GM23338 (cell line): ENCODE results near the gene POSTN. TPM values are rescaled to one million over a fixed set of nuclear protein-coding genes. Genes with fewer than 3 reads are reported as not detected.
"Not testable (repeated sequence)": the region's sequence is repeated elsewhere in the genome, so short reads cannot be mapped to it uniquely, and the experiment has no call there.

ENCODE experiments used
- ATAC-seq: fragments of 200-7000 bp; cut with Tn5 transposase; 3 replicates; pipeline ENCODE4 v1.9.1; 2020
- DNase-seq: peaks from one replicate; pipeline ENCODE4 v3.0.0-alpha.2; 2015; ENCODE audit warnings: low spot score
- H2AFZ ChIP-seq: fragments of 200-600 bp; sonication (generic); 2 replicates; pipeline ENCODE4 v1.8.0; 2016; ENCODE audit warnings: antibody characterized with exemption, mild to moderate bottlenecking, moderate library complexity
- H3F3A ChIP-seq: fragments of 200-600 bp; sonication (generic); replicated peaks from 2 replicates; pipeline ENCODE4 v1.8.0; 2017; ENCODE audit warnings: antibody characterized with exemption, mixed run types, low read depth
- H3K27ac ChIP-seq: fragments of 200-600 bp; sonication (generic); 2 replicates; pipeline ENCODE4 v1.6.1; 2016; ENCODE audit warnings: low read depth
- H3K27me3 ChIP-seq: fragments of 200-600 bp; sonication (generic); 2 replicates; pipeline ENCODE4 v1.8.0; 2016; ENCODE audit warnings: mild to moderate bottlenecking, mixed run types, moderate library complexity; ENCODE audit not compliant: insufficient read depth
- H3K36me3 ChIP-seq: fragments of 200-600 bp; sonication (generic); 2 replicates; pipeline ENCODE4 v1.8.0; 2016; ENCODE audit warnings: mild to moderate bottlenecking; ENCODE audit not compliant: insufficient read depth
- H3K4me1 ChIP-seq: fragments of 200-600 bp; sonication (generic); 2 replicates; pipeline ENCODE4 v1.8.0; 2016; ENCODE audit warnings: mild to moderate bottlenecking, moderate library complexity; ENCODE audit not compliant: insufficient read depth
- H3K4me2 ChIP-seq: fragments of 200-600 bp; sonication (generic); 2 replicates; pipeline ENCODE4 v1.7.1; 2017; ENCODE audit warnings: mixed run types
- H3K4me3 ChIP-seq: fragments of 200-600 bp; sonication (generic); 2 replicates; pipeline ENCODE4 v1.6.1; 2016; ENCODE audit warnings: mixed run types
- H3K79me2 ChIP-seq: fragments of 200-600 bp; sonication (generic); replicated peaks from 2 replicates; pipeline ENCODE4 v1.8.0; 2017; ENCODE audit warnings: mild to moderate bottlenecking; ENCODE audit not compliant: insufficient read depth
- H3K9me2 ChIP-seq: fragments of 200-600 bp; sonication (generic); 2 replicates; pipeline ENCODE4 v1.8.0; 2017; ENCODE audit not compliant: insufficient read depth
- H4K20me1 ChIP-seq: fragments of 200-600 bp; sonication (generic); replicated peaks from 2 replicates; pipeline ENCODE4 v1.8.0; 2017; ENCODE audit warnings: mild to moderate bottlenecking; ENCODE audit not compliant: insufficient read depth
- H3K27ac Mint-ChIP-seq: 2 replicates; pipeline ENCODE4 v1.8.0; 2020; ENCODE audit warnings: inconsistent platforms, mild to moderate bottlenecking, moderate library complexity, mixed read lengths
- H3K27me3 Mint-ChIP-seq: 3 replicates; pipeline ENCODE4 v1.8.0; 2022; ENCODE audit warnings: low read depth, mild to moderate bottlenecking, moderate library complexity, mixed read lengths, inconsistent platforms; ENCODE audit not compliant: insufficient read depth, poor library complexity
- H3K36me3 Mint-ChIP-seq: 3 replicates; pipeline ENCODE4 v1.8.0; 2021; ENCODE audit warnings: low read depth, mild to moderate bottlenecking, inconsistent platforms, moderate library complexity, mixed read lengths
- H3K4me1 Mint-ChIP-seq: 3 replicates; pipeline ENCODE4 v1.8.0; 2020; ENCODE audit warnings: mild to moderate bottlenecking, inconsistent platforms, mixed read lengths
- H3K4me3 Mint-ChIP-seq: 3 replicates; pipeline ENCODE4 v1.8.0; 2021; ENCODE audit warnings: moderate library complexity, mild to moderate bottlenecking, inconsistent platforms, mixed read lengths
- H3K9me3 Mint-ChIP-seq: 3 replicates; pipeline ENCODE4 v1.8.0; 2020; ENCODE audit warnings: moderate library complexity, mild to moderate bottlenecking, inconsistent platforms, mixed read lengths
- EZH2 ChIP-seq: fragments of 200-600 bp; sonication (generic); IDR thresholded peaks from one replicate; pipeline ENCODE4 v1.8.0; 2017; ENCODE audit warnings: antibody characterized with exemption, mild to moderate bottlenecking, low read depth; ENCODE audit not compliant: unreplicated experiment
- JUNB ChIP-seq: IDR thresholded peaks from one replicate; pipeline ENCODE4 v1.6.1; 2016; ENCODE audit warnings: antibody characterized with exemption; ENCODE audit not compliant: unreplicated experiment
- STAT1 ChIP-seq: IDR thresholded peaks from one replicate; pipeline ENCODE4 v1.6.1; 2016; ENCODE audit warnings: antibody characterized with exemption; ENCODE audit not compliant: unreplicated experiment
- ZNF114 ChIP-seq: fragments of 250-450 bp; sonication (Bioruptor Pico); IDR thresholded peaks from 2 replicates; pipeline ENCODE4 v1.5.0; 2020; ENCODE audit warnings: mild to moderate bottlenecking, moderate library complexity
- ZNF331 ChIP-seq: fragments of 250-450 bp; sonication (Bioruptor Pico); IDR thresholded peaks from 2 replicates; pipeline ENCODE4 v1.5.0; 2020; ENCODE audit warnings: low read depth, mild to moderate bottlenecking, moderate library complexity
- polyA plus RNA-seq: library from polyadenylated mRNA; unstranded; fragments of >200 nt; fragmentation: Nextera tagmentation; extraction: Ambion mirVana; gene quantifications from 2 replicates; pipeline ENCODE4 v1.2.1, GENCODE V29; 2016
- total RNA-seq: library from RNA; depleted of rRNA; stranded (reverse); fragments of >200 nt; shearing (Covaris generic); gene quantifications from 2 replicates; pipeline ENCODE4 v1.2.3, GENCODE V29; 2014
- TF ChIP-seq, protein P1 (sequence below): fragments of 250-450 bp; sonication (Bioruptor Pico); IDR thresholded peaks from 2 replicates; pipeline ENCODE4 v1.5.0; 2020; ENCODE audit warnings: mild to moderate bottlenecking, moderate library complexity
- TF ChIP-seq, protein P2 (sequence below): IDR thresholded peaks from 2 replicates; pipeline ENCODE4 v1.6.1; 2016; ENCODE audit warnings: antibody characterized with exemption
- TF ChIP-seq, protein P3 (sequence below): IDR thresholded peaks from one replicate; pipeline ENCODE4 v1.6.1; 2018; ENCODE audit warnings: antibody characterized with exemption; ENCODE audit not compliant: unreplicated experiment

The POSTN gene
- total and polyA plus RNA-seq, 2 experiments from 2014 or later, result 0.21 to 0.31 TPM

DNA sequence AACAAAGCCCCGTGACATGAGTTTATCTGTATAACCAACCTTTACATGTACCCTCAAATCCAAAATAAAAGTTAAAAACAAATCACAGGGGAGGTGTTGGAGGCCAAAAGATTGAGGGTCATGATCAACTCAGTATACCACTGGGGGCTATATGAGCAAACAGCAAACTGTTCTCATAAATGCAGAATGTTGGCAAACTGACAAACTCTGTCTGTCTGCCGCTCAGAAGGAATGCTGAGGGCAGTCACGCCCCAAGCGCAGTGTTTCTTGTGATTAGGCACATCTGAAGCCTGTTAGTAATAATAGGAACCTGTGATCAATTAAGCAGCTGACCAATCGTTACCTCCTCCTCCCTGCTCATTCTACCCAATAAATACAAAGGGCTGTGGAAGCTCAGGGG lies 39.8 kb downstream of the POSTN start:
- DNase-seq, ATAC-seq, H3K27me3 Mint-ChIP-seq, H2AFZ ChIP-seq, H3K4me1 ChIP-seq, H3K36me3 ChIP-seq, H3K27ac Mint-ChIP-seq, H3K27ac ChIP-seq, H3K36me3 Mint-ChIP-seq, H3K4me2 ChIP-seq, H3K79me2 ChIP-seq, H4K20me1 ChIP-seq, H3F3A ChIP-seq, H3K4me1 Mint-ChIP-seq, H3K27me3 ChIP-seq, H3K9me2 ChIP-seq, H3K4me3 ChIP-seq, H3K4me3 Mint-ChIP-seq: not testable (repeated sequence)
- peaks cover 10% of the 10 kb centered on the region; the same call in 2 of the 3 replicates for H3K9me3 Mint-ChIP-seq

DNA sequence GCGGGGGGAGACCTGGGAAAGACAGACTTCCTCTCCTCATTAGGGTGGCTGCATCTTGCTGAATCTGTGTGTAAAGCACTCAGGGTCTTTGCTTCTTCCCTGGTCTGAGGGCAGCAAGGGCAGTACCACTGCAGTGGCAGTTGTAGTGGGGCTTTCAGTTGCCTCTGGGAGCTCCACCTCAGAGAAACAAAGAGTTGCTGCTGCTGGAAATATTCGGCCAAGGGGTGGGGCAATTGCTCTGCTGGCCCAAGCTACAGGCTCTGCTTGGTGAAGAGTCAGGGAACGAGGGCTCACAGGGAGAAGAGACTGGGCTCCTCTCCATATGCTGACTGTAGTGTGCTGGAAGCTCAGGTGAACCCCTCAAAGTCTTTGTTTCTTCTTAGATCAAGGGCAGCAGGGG lies 52.5 kb downstream of the POSTN start:
- Histone ChIP-seq H3K4me2 (no peak overlapping the region), H3K27ac (no peak overlapping the region), H3K79me2 (no peaks in the 10 kb centered on the region), H3F3A (no peaks in the 10 kb centered on the region), H4K20me1 (no peaks in the 10 kb centered on the region), H2AFZ (0 out of 2 replicates have a peak overlapping the region, but pooled peaks have one; percentile 80), H3K9me2 (peaks cover 7% of the 10 kb centered on the region; the same call in 1 of the 2 replicates), H3K4me1 (no peaks in the 10 kb centered on the region), H3K4me3 (no peak overlapping the region), H3K27me3 (no peaks in the 10 kb centered on the region), H3K36me3 (no peaks in the 10 kb centered on the region)
- H3K9me3 Mint-ChIP-seq, result peaks cover 22% of the 10 kb centered on the region
- no peak overlapping the region for H3K4me3 Mint-ChIP-seq
- peaks cover 2% of the 10 kb centered on the region for H3K27me3 Mint-ChIP-seq
- peaks cover 5% of the 10 kb centered on the region; the same call in 1 of the 3 replicates for H3K4me1 Mint-ChIP-seq
- H3K27ac Mint-ChIP-seq, result no peak overlapping the region
- no peak for TF ChIP-seq ZNF114 (CRISPR knock-in tag)
- no peak for TF ChIP-seq ZNF331 (CRISPR knock-in tag)
- TF ChIP-seq, protein P1, sequence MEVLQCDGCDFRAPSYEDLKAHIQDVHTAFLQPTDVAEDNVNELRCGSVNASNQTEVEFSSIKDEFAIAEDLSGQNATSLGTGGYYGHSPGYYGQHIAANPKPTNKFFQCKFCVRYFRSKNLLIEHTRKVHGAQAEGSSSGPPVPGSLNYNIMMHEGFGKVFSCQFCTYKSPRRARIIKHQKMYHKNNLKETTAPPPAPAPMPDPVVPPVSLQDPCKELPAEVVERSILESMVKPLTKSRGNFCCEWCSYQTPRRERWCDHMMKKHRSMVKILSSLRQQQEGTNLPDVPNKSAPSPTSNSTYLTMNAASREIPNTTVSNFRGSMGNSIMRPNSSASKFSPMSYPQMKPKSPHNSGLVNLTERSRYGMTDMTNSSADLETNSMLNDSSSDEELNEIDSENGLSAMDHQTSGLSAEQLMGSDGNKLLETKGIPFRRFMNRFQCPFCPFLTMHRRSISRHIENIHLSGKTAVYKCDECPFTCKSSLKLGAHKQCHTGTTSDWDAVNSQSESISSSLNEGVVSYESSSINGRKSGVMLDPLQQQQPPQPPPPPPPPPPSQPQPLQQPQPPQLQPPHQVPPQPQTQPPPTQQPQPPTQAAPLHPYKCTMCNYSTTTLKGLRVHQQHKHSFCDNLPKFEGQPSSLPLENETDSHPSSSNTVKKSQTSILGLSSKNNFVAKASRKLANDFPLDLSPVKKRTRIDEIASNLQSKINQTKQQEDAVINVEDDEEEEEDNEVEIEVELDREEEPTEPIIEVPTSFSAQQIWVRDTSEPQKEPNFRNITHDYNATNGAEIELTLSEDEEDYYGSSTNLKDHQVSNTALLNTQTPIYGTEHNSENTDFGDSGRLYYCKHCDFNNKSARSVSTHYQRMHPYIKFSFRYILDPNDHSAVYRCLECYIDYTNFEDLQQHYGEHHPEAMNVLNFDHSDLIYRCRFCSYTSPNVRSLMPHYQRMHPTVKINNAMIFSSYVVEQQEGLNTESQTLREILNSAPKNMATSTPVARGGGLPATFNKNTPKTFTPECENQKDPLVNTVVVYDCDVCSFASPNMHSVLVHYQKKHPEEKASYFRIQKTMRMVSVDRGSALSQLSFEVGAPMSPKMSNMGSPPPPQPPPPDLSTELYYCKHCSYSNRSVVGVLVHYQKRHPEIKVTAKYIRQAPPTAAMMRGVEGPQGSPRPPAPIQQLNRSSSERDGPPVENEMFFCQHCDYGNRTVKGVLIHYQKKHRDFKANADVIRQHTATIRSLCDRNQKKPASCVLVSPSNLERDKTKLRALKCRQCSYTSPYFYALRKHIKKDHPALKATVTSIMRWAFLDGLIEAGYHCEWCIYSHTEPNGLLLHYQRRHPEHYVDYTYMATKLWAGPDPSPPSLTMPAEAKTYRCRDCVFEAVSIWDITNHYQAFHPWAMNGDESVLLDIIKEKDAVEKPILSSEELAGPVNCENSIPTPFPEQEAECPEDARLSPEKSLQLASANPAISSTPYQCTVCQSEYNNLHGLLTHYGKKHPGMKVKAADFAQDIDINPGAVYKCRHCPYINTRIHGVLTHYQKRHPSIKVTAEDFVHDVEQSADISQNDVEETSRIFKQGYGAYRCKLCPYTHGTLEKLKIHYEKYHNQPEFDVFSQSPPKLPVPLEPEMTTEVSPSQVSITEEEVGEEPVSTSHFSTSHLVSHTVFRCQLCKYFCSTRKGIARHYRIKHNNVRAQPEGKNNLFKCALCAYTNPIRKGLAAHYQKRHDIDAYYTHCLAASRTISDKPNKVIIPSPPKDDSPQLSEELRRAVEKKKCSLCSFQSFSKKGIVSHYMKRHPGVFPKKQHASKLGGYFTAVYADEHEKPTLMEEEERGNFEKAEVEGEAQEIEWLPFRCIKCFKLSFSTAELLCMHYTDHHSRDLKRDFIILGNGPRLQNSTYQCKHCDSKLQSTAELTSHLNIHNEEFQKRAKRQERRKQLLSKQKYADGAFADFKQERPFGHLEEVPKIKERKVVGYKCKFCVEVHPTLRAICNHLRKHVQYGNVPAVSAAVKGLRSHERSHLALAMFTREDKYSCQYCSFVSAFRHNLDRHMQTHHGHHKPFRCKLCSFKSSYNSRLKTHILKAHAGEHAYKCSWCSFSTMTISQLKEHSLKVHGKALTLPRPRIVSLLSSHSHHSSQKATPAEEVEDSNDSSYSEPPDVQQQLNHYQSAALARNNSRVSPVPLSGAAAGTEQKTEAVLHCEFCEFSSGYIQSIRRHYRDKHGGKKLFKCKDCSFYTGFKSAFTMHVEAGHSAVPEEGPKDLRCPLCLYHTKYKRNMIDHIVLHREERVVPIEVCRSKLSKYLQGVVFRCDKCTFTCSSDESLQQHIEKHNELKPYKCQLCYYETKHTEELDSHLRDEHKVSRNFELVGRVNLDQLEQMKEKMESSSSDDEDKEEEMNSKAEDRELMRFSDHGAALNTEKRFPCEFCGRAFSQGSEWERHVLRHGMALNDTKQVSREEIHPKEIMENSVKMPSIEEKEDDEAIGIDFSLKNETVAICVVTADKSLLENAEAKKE (CRISPR knock-in tag), result no peak
- TF ChIP-seq, protein P2, sequence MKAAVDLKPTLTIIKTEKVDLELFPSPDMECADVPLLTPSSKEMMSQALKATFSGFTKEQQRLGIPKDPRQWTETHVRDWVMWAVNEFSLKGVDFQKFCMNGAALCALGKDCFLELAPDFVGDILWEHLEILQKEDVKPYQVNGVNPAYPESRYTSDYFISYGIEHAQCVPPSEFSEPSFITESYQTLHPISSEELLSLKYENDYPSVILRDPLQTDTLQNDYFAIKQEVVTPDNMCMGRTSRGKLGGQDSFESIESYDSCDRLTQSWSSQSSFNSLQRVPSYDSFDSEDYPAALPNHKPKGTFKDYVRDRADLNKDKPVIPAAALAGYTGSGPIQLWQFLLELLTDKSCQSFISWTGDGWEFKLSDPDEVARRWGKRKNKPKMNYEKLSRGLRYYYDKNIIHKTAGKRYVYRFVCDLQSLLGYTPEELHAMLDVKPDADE, result no peak
- no peak for TF ChIP-seq STAT1
- no peak for TF ChIP-seq JUNB
- TF ChIP-seq, protein P3, sequence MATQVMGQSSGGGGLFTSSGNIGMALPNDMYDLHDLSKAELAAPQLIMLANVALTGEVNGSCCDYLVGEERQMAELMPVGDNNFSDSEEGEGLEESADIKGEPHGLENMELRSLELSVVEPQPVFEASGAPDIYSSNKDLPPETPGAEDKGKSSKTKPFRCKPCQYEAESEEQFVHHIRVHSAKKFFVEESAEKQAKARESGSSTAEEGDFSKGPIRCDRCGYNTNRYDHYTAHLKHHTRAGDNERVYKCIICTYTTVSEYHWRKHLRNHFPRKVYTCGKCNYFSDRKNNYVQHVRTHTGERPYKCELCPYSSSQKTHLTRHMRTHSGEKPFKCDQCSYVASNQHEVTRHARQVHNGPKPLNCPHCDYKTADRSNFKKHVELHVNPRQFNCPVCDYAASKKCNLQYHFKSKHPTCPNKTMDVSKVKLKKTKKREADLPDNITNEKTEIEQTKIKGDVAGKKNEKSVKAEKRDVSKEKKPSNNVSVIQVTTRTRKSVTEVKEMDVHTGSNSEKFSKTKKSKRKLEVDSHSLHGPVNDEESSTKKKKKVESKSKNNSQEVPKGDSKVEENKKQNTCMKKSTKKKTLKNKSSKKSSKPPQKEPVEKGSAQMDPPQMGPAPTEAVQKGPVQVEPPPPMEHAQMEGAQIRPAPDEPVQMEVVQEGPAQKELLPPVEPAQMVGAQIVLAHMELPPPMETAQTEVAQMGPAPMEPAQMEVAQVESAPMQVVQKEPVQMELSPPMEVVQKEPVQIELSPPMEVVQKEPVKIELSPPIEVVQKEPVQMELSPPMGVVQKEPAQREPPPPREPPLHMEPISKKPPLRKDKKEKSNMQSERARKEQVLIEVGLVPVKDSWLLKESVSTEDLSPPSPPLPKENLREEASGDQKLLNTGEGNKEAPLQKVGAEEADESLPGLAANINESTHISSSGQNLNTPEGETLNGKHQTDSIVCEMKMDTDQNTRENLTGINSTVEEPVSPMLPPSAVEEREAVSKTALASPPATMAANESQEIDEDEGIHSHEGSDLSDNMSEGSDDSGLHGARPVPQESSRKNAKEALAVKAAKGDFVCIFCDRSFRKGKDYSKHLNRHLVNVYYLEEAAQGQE, result no peak
- TF ChIP-seq EZH2, result no peak
- peaks cover 14% of the 10 kb centered on the region; the same call in 2 of the 3 replicates for H3K36me3 Mint-ChIP-seq
- DNase-seq (no peak), ATAC-seq (no peak; the same call in 2 of the 3 replicates)
